Measurements from ENCODE around the gene PRICKLE1.
A peak's percentile ranks its signal among the peaks of the same experiment; 100 is the strongest.

Gene PRICKLE1

DNA sequence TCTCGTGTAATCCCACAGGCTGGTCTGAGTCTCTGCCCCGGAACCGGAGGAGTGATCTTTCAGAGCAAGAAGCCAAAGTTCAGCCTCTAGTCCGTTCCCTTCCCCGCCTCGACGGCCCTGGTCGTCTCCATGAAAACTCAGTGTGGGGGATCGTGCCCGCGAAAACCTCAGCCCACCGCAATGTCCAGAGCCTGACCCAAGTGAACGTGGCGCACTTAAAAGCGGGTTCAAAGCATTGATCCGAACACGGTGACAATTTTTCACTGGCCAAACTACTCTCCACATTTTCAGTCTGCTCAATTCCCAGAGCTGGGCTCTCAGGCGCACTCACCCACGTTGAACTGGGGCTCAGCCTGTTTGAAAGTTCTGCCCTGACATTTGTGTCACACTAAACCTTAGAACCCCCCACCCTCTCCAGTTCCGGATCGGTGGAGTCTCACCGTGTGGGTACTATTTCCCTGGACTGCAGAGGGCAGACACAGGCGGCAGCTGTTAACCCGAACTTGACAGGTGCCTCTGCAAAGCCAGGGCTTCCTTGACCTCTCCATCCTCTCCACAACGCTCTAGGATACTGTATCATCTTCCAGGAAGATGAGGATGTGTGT is 886 bp upstream of the PRICKLE1 start:
- DNase-seq (ENCODE audit: insufficient read length, low spot score) (no peak), FAIRE-seq (no peak)
- TF ChIP-seq, protein P1, sequence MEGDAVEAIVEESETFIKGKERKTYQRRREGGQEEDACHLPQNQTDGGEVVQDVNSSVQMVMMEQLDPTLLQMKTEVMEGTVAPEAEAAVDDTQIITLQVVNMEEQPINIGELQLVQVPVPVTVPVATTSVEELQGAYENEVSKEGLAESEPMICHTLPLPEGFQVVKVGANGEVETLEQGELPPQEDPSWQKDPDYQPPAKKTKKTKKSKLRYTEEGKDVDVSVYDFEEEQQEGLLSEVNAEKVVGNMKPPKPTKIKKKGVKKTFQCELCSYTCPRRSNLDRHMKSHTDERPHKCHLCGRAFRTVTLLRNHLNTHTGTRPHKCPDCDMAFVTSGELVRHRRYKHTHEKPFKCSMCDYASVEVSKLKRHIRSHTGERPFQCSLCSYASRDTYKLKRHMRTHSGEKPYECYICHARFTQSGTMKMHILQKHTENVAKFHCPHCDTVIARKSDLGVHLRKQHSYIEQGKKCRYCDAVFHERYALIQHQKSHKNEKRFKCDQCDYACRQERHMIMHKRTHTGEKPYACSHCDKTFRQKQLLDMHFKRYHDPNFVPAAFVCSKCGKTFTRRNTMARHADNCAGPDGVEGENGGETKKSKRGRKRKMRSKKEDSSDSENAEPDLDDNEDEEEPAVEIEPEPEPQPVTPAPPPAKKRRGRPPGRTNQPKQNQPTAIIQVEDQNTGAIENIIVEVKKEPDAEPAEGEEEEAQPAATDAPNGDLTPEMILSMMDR (IDR thresholded peaks at IDR 0.05; ENCODE audit: insufficient read depth, missing control alignments) = no peak

DNA sequence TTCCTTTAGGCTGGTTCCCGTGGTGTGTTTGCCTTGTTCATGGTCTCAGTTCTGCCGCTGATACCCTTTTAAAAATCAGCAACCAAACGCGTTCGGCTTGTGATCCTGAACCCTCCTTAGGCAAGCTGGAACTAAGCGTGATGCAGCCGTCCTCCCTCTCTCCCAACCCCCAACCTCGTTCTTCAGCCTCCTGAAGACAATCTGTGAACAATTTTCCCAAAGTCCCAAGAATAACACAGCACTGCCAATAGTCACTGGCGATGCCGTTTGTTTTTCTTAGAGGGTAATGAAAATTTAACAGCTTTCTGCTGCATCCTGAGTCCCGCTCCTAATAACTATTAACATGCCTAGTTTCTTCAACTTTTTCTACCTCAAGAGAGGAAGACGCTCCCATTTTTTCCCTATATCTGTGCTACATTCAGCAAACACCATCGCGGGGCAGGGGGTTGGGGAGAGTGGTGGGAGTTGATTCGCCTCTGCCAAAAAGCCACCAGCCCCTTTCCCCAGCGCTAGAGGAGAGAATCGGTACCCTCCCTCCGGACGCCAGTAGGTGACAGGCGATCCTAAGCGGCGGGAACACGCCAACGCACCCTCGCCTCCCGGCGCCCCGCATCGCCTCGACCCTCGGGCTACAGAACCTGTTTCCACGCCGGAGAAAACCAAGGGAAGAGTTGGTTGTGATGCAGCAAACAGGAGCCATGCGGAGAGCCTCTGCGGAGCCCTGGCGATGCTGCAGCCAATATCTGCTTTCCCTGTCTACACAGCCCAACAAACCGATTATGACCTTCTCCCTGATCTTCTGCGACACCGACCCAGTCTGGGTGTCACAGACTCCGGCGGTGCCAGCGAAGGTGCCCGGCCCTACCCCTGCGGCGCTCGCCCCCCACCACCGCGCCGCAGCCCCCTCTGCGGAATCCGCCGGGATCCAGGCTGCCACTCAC is 752 bp downstream of the PRICKLE1 start:
- TF ChIP-seq, protein P1 (IDR thresholded peaks at IDR 0.05; ENCODE audit: insufficient read depth, missing control alignments) = peak; percentile 62
- FAIRE-seq = no peak
- DNase-seq (ENCODE audit: insufficient read length, low spot score) = no peak

DNA sequence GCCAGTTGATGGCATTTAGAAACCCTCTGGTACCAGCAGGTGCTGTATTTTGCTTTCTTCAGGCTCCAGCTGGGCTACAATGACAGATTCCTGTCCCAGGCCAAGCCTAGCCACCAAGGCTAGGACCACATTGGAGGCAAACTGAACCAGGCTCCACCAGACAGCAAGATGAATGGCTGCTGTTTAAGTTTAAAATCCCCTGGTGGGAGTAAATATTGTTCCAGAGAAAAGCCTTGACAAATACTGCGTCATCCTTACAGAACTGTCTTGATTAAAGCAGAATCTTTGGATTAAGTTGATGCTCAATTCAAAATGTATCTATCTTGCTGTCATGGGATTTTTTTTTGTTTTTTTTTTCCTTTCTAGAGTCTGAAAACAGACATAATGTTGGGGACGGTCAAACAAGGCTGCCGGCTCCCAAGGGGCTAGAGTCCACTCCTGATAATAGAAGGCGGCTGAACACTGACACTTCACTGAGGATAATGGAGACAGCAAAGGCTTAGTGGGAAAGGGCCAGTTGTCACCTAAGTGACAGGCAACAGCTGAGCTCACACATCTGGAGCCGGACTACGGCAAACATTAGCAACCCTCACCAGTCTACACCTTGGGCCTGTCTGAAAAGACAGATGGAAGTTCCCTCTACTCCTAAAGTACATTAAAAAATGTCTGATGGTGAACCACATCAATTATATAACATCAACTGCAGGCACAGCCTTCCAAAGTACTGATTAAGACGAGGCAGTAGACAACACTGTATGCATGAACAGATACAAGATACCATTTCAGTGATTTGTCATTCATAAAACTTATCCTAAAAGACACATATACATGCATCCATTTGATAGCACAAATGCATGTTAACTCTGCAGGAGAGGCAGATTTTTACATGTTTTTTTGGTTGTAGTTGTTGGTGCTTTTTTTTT is 1.7 kb downstream of the PRICKLE1 start:
- TF ChIP-seq, protein P1 (IDR thresholded peaks at IDR 0.05; ENCODE audit: insufficient read depth, missing control alignments) = no peak
- FAIRE-seq (no peak), DNase-seq (ENCODE audit: insufficient read length, low spot score) (no peak)

DNA sequence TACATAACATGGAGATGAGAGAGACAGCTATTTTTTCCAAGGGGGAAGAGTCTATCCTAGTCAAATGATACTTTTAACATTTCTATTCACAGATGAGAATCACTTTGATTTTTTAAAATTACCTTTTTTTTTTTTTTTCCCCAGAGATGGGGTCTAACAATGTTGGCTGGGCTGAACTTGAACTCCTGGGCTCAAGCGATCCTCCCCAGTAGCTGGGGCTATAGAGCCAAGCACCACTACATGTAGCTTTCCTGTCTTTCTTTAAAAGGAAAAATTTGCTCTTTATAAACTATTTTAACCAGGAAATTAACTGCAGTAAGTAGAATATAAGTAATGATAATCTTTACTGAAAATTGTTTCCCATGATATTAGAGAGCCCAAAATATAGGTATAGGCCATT is 3.3 kb downstream of the PRICKLE1 start:
- no peak for DNase-seq (ENCODE audit: insufficient read length, low spot score)
- no peak for FAIRE-seq
- TF ChIP-seq, protein P1 (IDR thresholded peaks at IDR 0.05; ENCODE audit: insufficient read depth, missing control alignments) = no peak

DNA sequence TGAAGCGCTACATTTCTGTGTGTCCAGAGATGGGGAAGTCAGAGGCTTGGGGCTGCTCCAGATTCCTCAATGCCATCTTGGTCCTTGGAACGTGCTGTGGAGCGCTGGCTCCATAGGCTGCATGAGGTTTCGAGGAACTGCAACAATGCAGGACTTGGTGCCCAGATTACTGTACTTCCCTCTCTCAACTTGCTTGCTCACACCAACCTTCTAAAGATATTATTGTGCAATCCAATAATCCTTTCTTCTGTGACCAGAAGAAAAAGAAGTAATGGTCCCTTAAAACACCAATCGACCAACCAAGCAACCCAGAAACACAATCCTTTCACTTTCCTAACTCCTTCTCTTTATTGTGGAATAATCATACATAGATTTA is 3.7 kb downstream of the PRICKLE1 start:
- DNase-seq (ENCODE audit: insufficient read length, low spot score) = no peak
- TF ChIP-seq, protein P1 (IDR thresholded peaks at IDR 0.05; ENCODE audit: insufficient read depth, missing control alignments) = no peak
- no peak for FAIRE-seq

DNA sequence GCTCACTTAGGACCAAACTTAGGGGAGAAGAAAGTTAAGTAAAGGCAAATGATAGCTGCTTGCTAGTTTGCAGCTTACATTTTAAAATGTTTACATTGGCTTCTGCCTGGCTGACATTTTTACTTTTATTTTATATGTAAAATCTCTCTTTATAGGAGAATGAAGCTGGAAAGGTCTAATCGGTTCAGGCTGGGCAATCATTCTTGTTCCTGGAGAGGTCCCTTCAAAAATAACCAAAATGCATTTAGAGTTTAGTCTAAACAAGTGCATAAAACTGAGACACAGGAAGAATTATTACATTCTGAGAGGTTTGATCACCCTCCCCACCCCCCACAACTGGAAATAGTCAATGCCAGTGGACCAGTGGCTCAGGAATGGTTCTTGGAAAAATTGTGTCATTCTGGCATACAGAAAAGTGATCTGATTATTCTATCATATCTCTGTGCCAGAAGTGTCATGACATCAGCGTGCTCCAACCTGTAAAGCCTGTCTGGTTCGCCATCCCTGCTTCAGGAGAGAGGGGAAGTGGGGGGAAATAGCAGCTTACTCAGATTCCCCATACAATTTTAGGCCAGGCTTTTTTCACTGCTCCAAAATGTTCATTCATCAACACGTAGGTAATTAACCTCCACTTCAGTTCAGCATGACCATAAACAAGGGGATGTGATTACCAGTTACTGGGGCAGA is 4.2 kb downstream of the PRICKLE1 start:
- FAIRE-seq (no peak), DNase-seq (ENCODE audit: insufficient read length, low spot score) (no peak)
- TF ChIP-seq, protein P1 (IDR thresholded peaks at IDR 0.05; ENCODE audit: insufficient read depth, missing control alignments) = no peak

All from D721Med (cell line).